GM23338 (cell line): Measurements from ENCODE around the gene ATOH8. TPM values are rescaled to one million over a fixed set of nuclear protein-coding genes. Genes with fewer than 3 reads are reported as not detected.

Experiments used
- ATAC-seq: fragments of 200-7000 bp; cut with Tn5 transposase; 3 replicates; pipeline ENCODE4 v1.9.1; 2020
- DNase-seq: peaks from one replicate; pipeline ENCODE4 v3.0.0-alpha.2; 2015; ENCODE audit warnings: low spot score
- H2AFZ ChIP-seq: fragments of 200-600 bp; sonication (generic); 2 replicates; pipeline ENCODE4 v1.8.0; 2016; ENCODE audit warnings: antibody characterized with exemption, mild to moderate bottlenecking, moderate library complexity
- H3F3A ChIP-seq: fragments of 200-600 bp; sonication (generic); replicated peaks from 2 replicates; pipeline ENCODE4 v1.8.0; 2017; ENCODE audit warnings: antibody characterized with exemption, mixed run types, low read depth
- H3K27ac ChIP-seq: fragments of 200-600 bp; sonication (generic); 2 replicates; pipeline ENCODE4 v1.6.1; 2016; ENCODE audit warnings: low read depth
- H3K27me3 ChIP-seq: fragments of 200-600 bp; sonication (generic); 2 replicates; pipeline ENCODE4 v1.8.0; 2016; ENCODE audit warnings: mild to moderate bottlenecking, mixed run types, moderate library complexity; ENCODE audit not compliant: insufficient read depth
- H3K36me3 ChIP-seq: fragments of 200-600 bp; sonication (generic); 2 replicates; pipeline ENCODE4 v1.8.0; 2016; ENCODE audit warnings: mild to moderate bottlenecking; ENCODE audit not compliant: insufficient read depth
- H3K4me1 ChIP-seq: fragments of 200-600 bp; sonication (generic); 2 replicates; pipeline ENCODE4 v1.8.0; 2016; ENCODE audit warnings: mild to moderate bottlenecking, moderate library complexity; ENCODE audit not compliant: insufficient read depth
- H3K4me2 ChIP-seq: fragments of 200-600 bp; sonication (generic); 2 replicates; pipeline ENCODE4 v1.7.1; 2017; ENCODE audit warnings: mixed run types
- H3K4me3 ChIP-seq: fragments of 200-600 bp; sonication (generic); 2 replicates; pipeline ENCODE4 v1.6.1; 2016; ENCODE audit warnings: mixed run types
- H3K79me2 ChIP-seq: fragments of 200-600 bp; sonication (generic); replicated peaks from 2 replicates; pipeline ENCODE4 v1.8.0; 2017; ENCODE audit warnings: mild to moderate bottlenecking; ENCODE audit not compliant: insufficient read depth
- H3K9me2 ChIP-seq: fragments of 200-600 bp; sonication (generic); 2 replicates; pipeline ENCODE4 v1.8.0; 2017; ENCODE audit not compliant: insufficient read depth
- H4K20me1 ChIP-seq: fragments of 200-600 bp; sonication (generic); replicated peaks from 2 replicates; pipeline ENCODE4 v1.8.0; 2017; ENCODE audit warnings: mild to moderate bottlenecking; ENCODE audit not compliant: insufficient read depth
- H3K27ac Mint-ChIP-seq: 2 replicates; pipeline ENCODE4 v1.8.0; 2020; ENCODE audit warnings: inconsistent platforms, mild to moderate bottlenecking, moderate library complexity, mixed read lengths
- H3K27me3 Mint-ChIP-seq: 3 replicates; pipeline ENCODE4 v1.8.0; 2022; ENCODE audit warnings: low read depth, mild to moderate bottlenecking, moderate library complexity, mixed read lengths, inconsistent platforms; ENCODE audit not compliant: insufficient read depth, poor library complexity
- H3K36me3 Mint-ChIP-seq: 3 replicates; pipeline ENCODE4 v1.8.0; 2021; ENCODE audit warnings: low read depth, mild to moderate bottlenecking, inconsistent platforms, moderate library complexity, mixed read lengths
- H3K4me1 Mint-ChIP-seq: 3 replicates; pipeline ENCODE4 v1.8.0; 2020; ENCODE audit warnings: mild to moderate bottlenecking, inconsistent platforms, mixed read lengths
- H3K4me3 Mint-ChIP-seq: 3 replicates; pipeline ENCODE4 v1.8.0; 2021; ENCODE audit warnings: moderate library complexity, mild to moderate bottlenecking, inconsistent platforms, mixed read lengths
- H3K9me3 Mint-ChIP-seq: 3 replicates; pipeline ENCODE4 v1.8.0; 2020; ENCODE audit warnings: moderate library complexity, mild to moderate bottlenecking, inconsistent platforms, mixed read lengths
- CREB1 ChIP-seq: fragments of 250-450 bp; sonication (Bioruptor Pico); IDR thresholded peaks from 2 replicates; pipeline ENCODE4 v1.5.0; 2020; ENCODE audit warnings: low read depth, mild to moderate bottlenecking, moderate library complexity
- CTCF ChIP-seq, 2 experiments: fragments of 200-600 bp in 1 of 2; sonication (generic) in 1 of 2; conservative IDR thresholded peaks; 2 replicates each; pipeline versions ENCODE4 v1.5.1 to v1.6.1; 2016 to 2017; ENCODE audit warnings: antibody characterized with exemption in 2 of 2, low read depth in 2 of 2, mild to moderate bottlenecking in 2 of 2, moderate library complexity in 1 of 2
- ETS1 ChIP-seq: IDR thresholded peaks from 2 replicates; pipeline ENCODE4 v1.6.1; 2016; ENCODE audit warnings: antibody characterized with exemption
- EZH2phosphoT487 ChIP-seq: fragments of 200-600 bp; sonication (generic); IDR thresholded peaks from one replicate; pipeline ENCODE4 v1.8.1; 2018; ENCODE audit warnings: antibody characterized with exemption; ENCODE audit not compliant: unreplicated experiment
- NANOG ChIP-seq: IDR thresholded peaks from 2 replicates; pipeline ENCODE4 v1.6.1; 2016; ENCODE audit warnings: antibody characterized with exemption, borderline replicate concordance
- POLR2AphosphoS5 ChIP-seq: IDR thresholded peaks from 2 replicates; pipeline ENCODE4 v1.6.1; 2016; ENCODE audit warnings: antibody characterized with exemption, low read depth
- ZNF331 ChIP-seq: fragments of 250-450 bp; sonication (Bioruptor Pico); IDR thresholded peaks from 2 replicates; pipeline ENCODE4 v1.5.0; 2020; ENCODE audit warnings: low read depth, mild to moderate bottlenecking, moderate library complexity
- polyA plus RNA-seq: library from polyadenylated mRNA; unstranded; fragments of >200 nt; fragmentation: Nextera tagmentation; extraction: Ambion mirVana; gene quantifications from 2 replicates; pipeline ENCODE4 v1.2.1, GENCODE V29; 2016
- total RNA-seq: library from RNA; depleted of rRNA; stranded (reverse); fragments of >200 nt; shearing (Covaris generic); gene quantifications from 2 replicates; pipeline ENCODE4 v1.2.3, GENCODE V29; 2014
- TF ChIP-seq, protein P1 (sequence below): IDR thresholded peaks from one replicate; pipeline ENCODE4 v1.6.1; 2018; ENCODE audit warnings: antibody characterized with exemption; ENCODE audit not compliant: unreplicated experiment

ATOH8 gene
- total and polyA plus RNA-seq, 2 experiments from 2014 or later = 0.11 to 0.97 TPM

DNA sequence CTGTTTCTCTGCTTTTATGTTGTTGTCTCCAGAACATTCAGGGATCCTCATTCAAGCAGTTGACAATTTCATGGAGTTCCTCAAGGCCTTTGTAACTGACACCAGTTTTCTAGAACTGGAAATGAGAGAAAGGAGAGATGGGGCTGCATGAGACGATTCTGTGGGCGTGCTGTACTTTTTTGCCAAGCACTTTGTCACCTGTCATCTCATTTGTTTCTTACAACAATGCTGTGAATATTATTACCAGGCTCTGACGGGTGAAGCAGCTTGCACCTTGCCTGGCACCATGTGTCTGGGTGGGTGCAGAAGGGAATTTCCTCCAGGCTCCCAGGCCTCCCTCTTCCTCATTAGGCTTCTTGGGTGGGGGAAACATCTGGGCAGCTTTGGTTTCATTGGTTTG lies 22.2 kb upstream of the ATOH8 start (continued):
- TF ChIP-seq CTCF (conservative IDR thresholded peaks at IDR 0.05; ENCODE audit: low read depth in 2 of 2) = no peak
- no peak for TF ChIP-seq EZH2phosphoT487
- TF ChIP-seq ZNF331 (CRISPR knock-in tag) = no peak
- TF ChIP-seq ETS1 = no peak
- TF ChIP-seq, protein P1, sequence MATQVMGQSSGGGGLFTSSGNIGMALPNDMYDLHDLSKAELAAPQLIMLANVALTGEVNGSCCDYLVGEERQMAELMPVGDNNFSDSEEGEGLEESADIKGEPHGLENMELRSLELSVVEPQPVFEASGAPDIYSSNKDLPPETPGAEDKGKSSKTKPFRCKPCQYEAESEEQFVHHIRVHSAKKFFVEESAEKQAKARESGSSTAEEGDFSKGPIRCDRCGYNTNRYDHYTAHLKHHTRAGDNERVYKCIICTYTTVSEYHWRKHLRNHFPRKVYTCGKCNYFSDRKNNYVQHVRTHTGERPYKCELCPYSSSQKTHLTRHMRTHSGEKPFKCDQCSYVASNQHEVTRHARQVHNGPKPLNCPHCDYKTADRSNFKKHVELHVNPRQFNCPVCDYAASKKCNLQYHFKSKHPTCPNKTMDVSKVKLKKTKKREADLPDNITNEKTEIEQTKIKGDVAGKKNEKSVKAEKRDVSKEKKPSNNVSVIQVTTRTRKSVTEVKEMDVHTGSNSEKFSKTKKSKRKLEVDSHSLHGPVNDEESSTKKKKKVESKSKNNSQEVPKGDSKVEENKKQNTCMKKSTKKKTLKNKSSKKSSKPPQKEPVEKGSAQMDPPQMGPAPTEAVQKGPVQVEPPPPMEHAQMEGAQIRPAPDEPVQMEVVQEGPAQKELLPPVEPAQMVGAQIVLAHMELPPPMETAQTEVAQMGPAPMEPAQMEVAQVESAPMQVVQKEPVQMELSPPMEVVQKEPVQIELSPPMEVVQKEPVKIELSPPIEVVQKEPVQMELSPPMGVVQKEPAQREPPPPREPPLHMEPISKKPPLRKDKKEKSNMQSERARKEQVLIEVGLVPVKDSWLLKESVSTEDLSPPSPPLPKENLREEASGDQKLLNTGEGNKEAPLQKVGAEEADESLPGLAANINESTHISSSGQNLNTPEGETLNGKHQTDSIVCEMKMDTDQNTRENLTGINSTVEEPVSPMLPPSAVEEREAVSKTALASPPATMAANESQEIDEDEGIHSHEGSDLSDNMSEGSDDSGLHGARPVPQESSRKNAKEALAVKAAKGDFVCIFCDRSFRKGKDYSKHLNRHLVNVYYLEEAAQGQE = no peak
- TF ChIP-seq POLR2AphosphoS5 = no peak
- TF ChIP-seq NANOG = no peak
- TF ChIP-seq CREB1 = no peak

DNA sequence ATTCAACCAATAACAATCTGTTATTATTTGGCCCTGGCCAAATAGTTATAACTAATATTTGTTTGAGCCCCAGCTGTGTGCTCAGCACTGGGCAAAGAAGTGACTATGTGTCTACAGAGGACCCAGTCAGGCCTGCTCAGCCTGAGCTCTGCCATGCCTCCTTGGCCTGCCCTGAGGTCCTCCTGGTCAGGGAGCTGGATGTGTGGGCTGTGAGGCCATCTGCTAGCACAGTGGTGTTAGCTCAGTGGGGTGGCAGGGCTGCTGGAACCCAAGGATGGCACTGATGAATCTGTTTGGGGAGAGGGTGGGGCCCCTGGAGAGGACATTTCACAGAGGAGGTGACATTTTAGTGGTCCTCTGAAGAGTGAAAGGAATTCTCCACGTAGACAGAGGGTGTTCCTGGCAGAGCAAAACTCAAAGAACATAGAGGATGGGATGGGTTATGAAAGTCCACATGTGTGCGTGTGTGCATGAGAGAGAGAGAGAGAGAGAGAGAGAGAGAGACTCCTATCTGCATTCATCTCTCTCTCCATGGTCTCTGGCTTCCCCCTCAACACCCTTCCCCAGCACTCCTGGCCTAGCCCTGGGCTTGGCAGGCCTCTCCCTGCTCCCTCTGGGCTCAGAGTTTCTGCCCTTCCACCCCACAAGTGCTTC lies 21.2 kb upstream of the ATOH8 start:
- Mint-ChIP-seq H3K4me3 (no peak overlapping the region), H3K4me1 (no peaks in the 10 kb centered on the region), H3K9me3 (no peaks in the 10 kb centered on the region), H3K27ac (no peak overlapping the region), H3K36me3 (no peaks in the 10 kb centered on the region), H3K27me3 (peaks cover 7% of the 10 kb centered on the region)
- Histone ChIP-seq H3K79me2 (no peaks in the 10 kb centered on the region), H3K4me3 (no peak overlapping the region), H3K36me3 (no peaks in the 10 kb centered on the region), H3K4me1 (no peaks in the 10 kb centered on the region), H2AFZ (no peak overlapping the region), H3K27ac (no peak overlapping the region), H3F3A (no peaks in the 10 kb centered on the region), H4K20me1 (no peaks in the 10 kb centered on the region), H3K9me2 (no peaks in the 10 kb centered on the region), H3K27me3 (no peaks in the 10 kb centered on the region), H3K4me2 (no peak overlapping the region)
- no peak for ATAC-seq
- TF ChIP-seq CREB1 (no peak), NANOG (no peak), ZNF331 (CRISPR knock-in tag) (no peak), CTCF (conservative IDR thresholded peaks at IDR 0.05; ENCODE audit: low read depth in 2 of 2) (no peak)
- TF ChIP-seq, protein P1 = no peak
- no peak for DNase-seq
